ENCODE results near the gene NUDT21.
A peak's percentile ranks its signal among the peaks of the same experiment; 100 is the strongest.
"Not testable (repeated sequence)": the region's sequence is repeated elsewhere in the genome, so short reads cannot be mapped to it uniquely, and the experiment has no call there.

The NUDT21 gene

DNA sequence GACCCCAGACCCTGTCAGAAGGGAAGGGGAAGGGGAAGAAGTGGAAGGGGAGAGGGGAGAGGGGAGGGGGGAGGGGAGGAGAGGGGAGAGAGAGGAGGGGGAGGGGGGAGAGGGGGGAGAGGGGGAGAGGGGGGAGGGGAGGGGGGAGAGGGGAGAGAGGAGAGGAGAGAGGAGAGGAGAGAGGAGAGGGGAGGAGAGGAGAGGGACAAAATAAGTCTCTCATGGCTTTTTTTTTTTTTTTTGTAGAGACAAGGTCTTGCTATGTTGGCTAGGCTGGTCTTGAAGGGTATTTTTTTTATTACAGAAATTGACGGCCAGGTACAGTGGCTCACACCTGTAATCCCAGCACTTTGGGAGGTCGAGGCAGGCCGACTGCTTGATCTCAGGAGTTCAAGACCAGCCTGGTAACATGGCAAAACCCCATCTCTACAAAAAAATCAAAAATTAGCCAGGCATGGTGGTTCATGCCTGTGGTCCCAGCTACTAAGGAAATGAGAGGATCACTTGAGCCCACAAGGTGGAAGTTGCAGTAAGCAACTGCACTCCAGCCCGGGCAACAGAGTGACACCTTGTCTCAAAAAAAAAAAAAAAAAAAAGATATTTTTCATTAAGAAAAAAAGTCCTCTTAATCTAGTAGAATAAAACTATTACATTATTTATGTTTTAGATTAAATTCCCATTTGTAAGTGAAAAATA lies 45.0 kb downstream of the NUDT21 start:
- H3K4me3 ChIP-seq (replicated peaks; ENCODE audit: low read depth, low read length), result no peak overlapping the region
- peaks cover 12% of the 10 kb centered on the region for H3K36me3 ChIP-seq (ENCODE audit: control insufficient read depth, insufficient read depth, low read length)
- DNase-seq (ENCODE audit: extremely low read depth, insufficient read length), result no peak
- TF ChIP-seq, protein P1, sequence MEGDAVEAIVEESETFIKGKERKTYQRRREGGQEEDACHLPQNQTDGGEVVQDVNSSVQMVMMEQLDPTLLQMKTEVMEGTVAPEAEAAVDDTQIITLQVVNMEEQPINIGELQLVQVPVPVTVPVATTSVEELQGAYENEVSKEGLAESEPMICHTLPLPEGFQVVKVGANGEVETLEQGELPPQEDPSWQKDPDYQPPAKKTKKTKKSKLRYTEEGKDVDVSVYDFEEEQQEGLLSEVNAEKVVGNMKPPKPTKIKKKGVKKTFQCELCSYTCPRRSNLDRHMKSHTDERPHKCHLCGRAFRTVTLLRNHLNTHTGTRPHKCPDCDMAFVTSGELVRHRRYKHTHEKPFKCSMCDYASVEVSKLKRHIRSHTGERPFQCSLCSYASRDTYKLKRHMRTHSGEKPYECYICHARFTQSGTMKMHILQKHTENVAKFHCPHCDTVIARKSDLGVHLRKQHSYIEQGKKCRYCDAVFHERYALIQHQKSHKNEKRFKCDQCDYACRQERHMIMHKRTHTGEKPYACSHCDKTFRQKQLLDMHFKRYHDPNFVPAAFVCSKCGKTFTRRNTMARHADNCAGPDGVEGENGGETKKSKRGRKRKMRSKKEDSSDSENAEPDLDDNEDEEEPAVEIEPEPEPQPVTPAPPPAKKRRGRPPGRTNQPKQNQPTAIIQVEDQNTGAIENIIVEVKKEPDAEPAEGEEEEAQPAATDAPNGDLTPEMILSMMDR (IDR thresholded peaks at IDR 0.05; ENCODE audit: insufficient read depth, low read length, poor library complexity, severe bottlenecking), result no peak
- no peaks in the 10 kb centered on the region for H3K27me3 ChIP-seq (replicated peaks; ENCODE audit: control insufficient read depth, insufficient read depth, low read length)

DNA sequence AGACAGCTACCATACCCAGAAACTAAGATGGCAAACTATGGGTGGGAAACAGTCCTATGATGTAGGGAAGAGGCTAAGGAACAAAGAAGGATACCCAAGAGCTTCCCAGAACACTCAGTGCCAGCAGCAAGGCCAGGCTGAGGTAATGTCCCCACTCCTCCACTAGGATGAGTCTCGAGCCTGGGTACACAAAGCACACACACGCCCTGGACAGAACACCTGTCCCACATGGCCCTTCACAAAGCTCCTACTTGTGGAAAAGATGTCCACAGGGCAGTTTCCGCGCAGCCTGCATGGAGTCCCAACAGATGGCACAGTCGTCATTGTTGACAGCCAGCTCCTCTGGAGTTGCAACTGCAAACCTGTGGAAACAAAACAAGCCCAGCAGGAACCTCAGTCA lies 49.6 kb downstream of the NUDT21 start:
- DNase-seq (ENCODE audit: extremely low read depth, insufficient read length), result no peak
- TF ChIP-seq, protein P1 (IDR thresholded peaks at IDR 0.05; ENCODE audit: insufficient read depth, low read length, poor library complexity, severe bottlenecking), result peak; percentile 37
- Histone ChIP-seq H3K36me3 (ENCODE audit: control insufficient read depth, insufficient read depth, low read length) (peaks cover 7% of the 10 kb centered on the region), H3K27me3 (replicated peaks; ENCODE audit: control insufficient read depth, insufficient read depth, low read length) (no peaks in the 10 kb centered on the region), H3K4me3 (replicated peaks; ENCODE audit: low read depth, low read length) (no peak overlapping the region)

DNA sequence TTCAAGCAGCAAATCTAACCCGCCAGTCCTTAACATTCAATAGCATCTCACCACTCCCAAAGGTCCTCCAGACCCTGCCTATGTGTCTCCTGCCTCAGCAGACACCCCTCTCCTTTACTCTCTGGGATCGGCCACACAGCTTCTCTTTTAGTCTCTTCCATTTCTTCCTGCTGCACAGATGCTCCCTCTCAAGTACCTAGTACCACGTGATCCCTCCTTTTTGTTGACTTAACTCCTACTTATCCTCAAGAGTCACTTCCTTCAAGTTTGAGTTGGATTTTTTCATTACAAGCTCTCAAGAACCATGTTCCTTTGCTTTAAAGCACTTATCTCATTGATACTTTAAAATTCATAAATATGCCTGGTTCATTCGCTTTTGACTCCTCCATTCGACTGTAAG lies 50.7 kb downstream of the NUDT21 start:
- H3K36me3 ChIP-seq (ENCODE audit: control insufficient read depth, insufficient read depth, low read length), result peaks cover 7% of the 10 kb centered on the region
- TF ChIP-seq, protein P1 (IDR thresholded peaks at IDR 0.05; ENCODE audit: insufficient read depth, low read length, poor library complexity, severe bottlenecking), result no peak
- H3K27me3 ChIP-seq (replicated peaks; ENCODE audit: control insufficient read depth, insufficient read depth, low read length), result no peaks in the 10 kb centered on the region
- no peak for DNase-seq (ENCODE audit: extremely low read depth, insufficient read length)
- H3K4me3 ChIP-seq (replicated peaks; ENCODE audit: low read depth, low read length), result no peak overlapping the region

DNA sequence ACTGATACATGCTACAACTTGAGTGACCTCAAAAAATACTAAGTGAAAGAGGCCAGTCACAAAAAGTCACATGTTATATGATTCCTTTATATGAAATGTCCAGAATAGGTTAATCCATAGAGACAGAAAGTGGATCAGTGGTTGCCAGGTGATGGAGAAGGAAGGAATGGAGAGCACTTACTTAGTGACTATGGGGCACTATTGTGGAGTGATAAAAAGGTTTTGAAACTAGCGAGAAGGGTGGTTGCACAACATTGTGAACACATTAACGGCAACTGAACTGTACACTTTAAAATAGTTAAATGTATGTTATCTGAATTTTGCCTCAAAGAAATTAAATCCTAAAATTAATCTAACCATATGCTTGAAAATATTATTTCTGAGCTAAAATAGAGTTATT lies 51.6 kb downstream of the NUDT21 start:
- Histone ChIP-seq H3K27me3 (replicated peaks; ENCODE audit: control insufficient read depth, insufficient read depth, low read length) (no peaks in the 10 kb centered on the region), H3K36me3 (ENCODE audit: control insufficient read depth, insufficient read depth, low read length) (peaks cover 4% of the 10 kb centered on the region), H3K4me3 (replicated peaks; ENCODE audit: low read depth, low read length) (no peak overlapping the region)
- TF ChIP-seq, protein P1 (IDR thresholded peaks at IDR 0.05; ENCODE audit: insufficient read depth, low read length, poor library complexity, severe bottlenecking), result no peak
- no peak for DNase-seq (ENCODE audit: extremely low read depth, insufficient read length)

DNA sequence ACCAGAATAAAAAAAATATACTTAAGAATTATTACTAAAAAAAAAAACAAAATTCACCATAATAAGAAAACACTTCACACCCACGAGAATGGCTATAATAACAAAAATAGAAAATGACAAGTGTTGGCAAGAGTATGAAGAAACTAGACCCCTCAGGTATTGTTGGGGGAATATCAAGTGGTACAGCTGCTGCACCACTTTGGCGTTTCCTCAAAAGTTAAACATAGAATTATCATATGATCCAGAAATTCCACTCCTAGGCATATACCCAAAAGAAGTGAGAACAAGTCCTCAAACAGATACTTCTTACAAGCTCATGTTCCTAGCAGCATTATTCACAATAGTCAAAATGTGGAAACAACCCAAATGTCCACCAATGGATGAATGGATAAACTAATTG lies 52.1 kb downstream of the NUDT21 start:
- TF ChIP-seq, protein P1 (IDR thresholded peaks at IDR 0.05; ENCODE audit: insufficient read depth, low read length, poor library complexity, severe bottlenecking), result no peak
- peaks cover 4% of the 10 kb centered on the region for H3K36me3 ChIP-seq (ENCODE audit: control insufficient read depth, insufficient read depth, low read length)

DNA sequence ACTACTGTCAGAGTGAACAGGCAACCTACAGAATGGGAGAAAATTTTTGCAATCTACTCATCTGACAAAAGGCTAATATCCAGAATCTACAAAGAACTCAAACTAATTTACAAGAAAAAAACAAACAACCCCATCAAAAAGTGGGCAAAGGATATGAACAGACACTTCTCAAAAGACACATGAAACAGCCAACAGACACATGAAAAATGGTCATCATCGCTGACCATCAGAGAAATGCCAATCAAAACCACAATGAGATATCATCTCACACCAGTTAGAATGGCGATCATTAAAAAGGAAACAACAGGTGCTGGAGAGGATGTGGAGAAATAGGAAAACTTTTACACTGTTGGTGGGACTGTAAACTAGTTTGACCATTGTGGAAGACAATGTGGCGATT lies 54.4 kb downstream of the NUDT21 start:
- H3K4me3 ChIP-seq (replicated peaks; ENCODE audit: low read depth, low read length); H3K27me3 ChIP-seq (replicated peaks; ENCODE audit: control insufficient read depth, insufficient read depth, low read length); DNase-seq (ENCODE audit: extremely low read depth, insufficient read length); H3K36me3 ChIP-seq (ENCODE audit: control insufficient read depth, insufficient read depth, low read length): not testable (repeated sequence)

More for the DNA sequence above, 52.1 kb downstream of the NUDT21 start:
- Histone ChIP-seq H3K27me3 (replicated peaks; ENCODE audit: control insufficient read depth, insufficient read depth, low read length) (no peaks in the 10 kb centered on the region), H3K4me3 (replicated peaks; ENCODE audit: low read depth, low read length) (no peak overlapping the region)
- no peak for DNase-seq (ENCODE audit: extremely low read depth, insufficient read length)
